Measurements from ENCODE around the gene JDP2. TPM values are rescaled to one million over a fixed set of nuclear protein-coding genes. Genes with fewer than 3 reads are reported as not detected.

JDP2 gene
- polyA plus RNA-seq, 1 of the 3 experiments (the other 2 are of a cell fraction): 22.3 TPM

DNA sequence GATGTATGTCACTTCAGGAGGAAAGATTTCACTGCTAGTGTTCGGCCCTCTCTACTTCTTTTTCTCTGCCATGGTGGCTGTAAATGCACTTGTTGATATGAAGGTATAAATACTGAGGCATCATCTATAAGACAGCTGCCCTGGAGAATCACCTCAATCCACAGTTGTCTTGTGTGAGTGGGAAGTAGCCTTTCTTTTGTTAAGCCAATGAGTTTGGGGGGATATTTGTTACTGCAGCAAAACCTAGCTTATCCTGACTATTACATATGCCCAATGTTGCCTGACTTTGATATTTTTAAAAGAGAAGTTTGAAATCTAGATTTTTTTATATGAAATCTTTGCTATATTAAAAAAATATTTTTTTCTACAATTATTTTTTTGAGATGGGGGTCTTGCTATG lies 3.3 kb upstream of the JDP2 start:
- Histone ChIP-seq H3F3A (replicated peaks; ENCODE audit: insufficient read depth) (no peaks in the 10 kb centered on the region), H3K27ac (ENCODE audit: low read depth in 2 of 2, low read length in 1 of 2) (no peak overlapping the region), H3K9me3 (no peaks in the 10 kb centered on the region), H3K36me3 (replicated peaks in 1 of 2; ENCODE audit: control insufficient read depth in 1 of 2, insufficient read depth in 2 of 2, low read length in 1 of 2) (no peaks in the 10 kb centered on the region), H3K79me2 (ENCODE audit: insufficient read depth) (peaks cover 12% of the 10 kb centered on the region), H4K20me1 (ENCODE audit: insufficient read depth) (peaks cover 9% of the 10 kb centered on the region), H3K9me2 (no peaks in the 10 kb centered on the region), H2AFZ (ENCODE audit: low read depth) (no peak overlapping the region), H3K4me3 (ENCODE audit: low read depth in 2 of 2, low read length in 1 of 2) (no peak overlapping the region), H3K4me2 (no peak overlapping the region), H3K27me3 (ENCODE audit: insufficient read depth) (no peaks in the 10 kb centered on the region), H3K4me1 (ENCODE audit: control insufficient read depth in 1 of 2, insufficient read depth in 2 of 2, low read depth in 1 of 2, low read length in 1 of 2) (peaks cover 5 to 15% of the 10 kb centered on the region in 2 experiments; a peak in 1 of 4 replicates), H3K9ac (no peak overlapping the region)
- ChIA-PET POLR2A (no interaction called here), CTCF (interaction anchor here (1.1 to 3.3 kb wide), 3 partner anchors 9 to 64 kb away, joined by 3 to 10 read pairs (median 3); no protein-coding TSS in a partner anchor)
- DNase-seq: no peak
- no peak for TF ChIP-seq GATA2 (CRISPR knock-in tag; IDR thresholded peaks at IDR 0.05)
- 100% methylated on average over 1 of the region's 1 CpG for WGBS (ENCODE audit: low lambda C conversion rate)

DNA sequence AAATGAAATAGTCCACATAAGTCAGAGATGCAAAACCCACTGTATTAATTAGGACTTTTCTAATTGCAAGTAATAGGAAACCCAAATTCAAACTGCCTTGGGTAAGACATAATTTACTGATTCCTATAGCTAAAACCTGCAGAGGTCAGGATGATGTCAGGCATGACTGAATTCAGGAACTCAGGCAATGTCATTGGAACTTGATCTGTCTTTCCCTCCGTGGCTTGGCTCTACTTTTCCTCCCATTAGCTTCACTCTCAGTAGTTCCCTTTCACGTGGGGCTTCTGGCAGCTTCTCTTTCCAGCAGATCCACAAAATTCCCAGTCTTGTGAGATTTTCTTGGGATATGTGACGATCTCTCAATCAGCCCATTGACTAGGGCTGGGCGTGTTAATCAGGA lies 2.4 kb upstream of the JDP2 start:
- H3K4me2 ChIP-seq: no peak overlapping the region
- H3K9ac ChIP-seq: no peak overlapping the region
- H3K27me3 ChIP-seq (ENCODE audit: insufficient read depth): no peaks in the 10 kb centered on the region
- no peaks in the 10 kb centered on the region for H3F3A ChIP-seq (replicated peaks; ENCODE audit: insufficient read depth)
- ChIA-PET CTCF (interaction anchor here (1.3 to 3.3 kb wide), 3 partner anchors 63 to 121 kb away, joined by 6 to 11 read pairs (median 10); no protein-coding TSS in a partner anchor), POLR2A (no interaction called here)
- no peak overlapping the region for H2AFZ ChIP-seq (ENCODE audit: low read depth)
- 87% methylated on average over 4 of the region's 4 CpGs for WGBS (ENCODE audit: low lambda C conversion rate)
- H3K27ac ChIP-seq (ENCODE audit: low read depth in 2 of 2, low read length in 1 of 2): no peak overlapping the region
- no peak for TF ChIP-seq MXI1 (IDR thresholded peaks at IDR 0.05; ENCODE audit: low read depth, low read length)
- TF ChIP-seq SMC3 (IDR thresholded peaks at IDR 0.05; ENCODE audit: low read depth, low read length): no peak
- no peak for TF ChIP-seq NFIC (IDR thresholded peaks at IDR 0.05; ENCODE audit: borderline replicate concordance)
- TF ChIP-seq TEAD4 (IDR thresholded peaks at IDR 0.05; ENCODE audit: borderline replicate concordance, insufficient read depth): no peak
- TF ChIP-seq, protein P1, sequence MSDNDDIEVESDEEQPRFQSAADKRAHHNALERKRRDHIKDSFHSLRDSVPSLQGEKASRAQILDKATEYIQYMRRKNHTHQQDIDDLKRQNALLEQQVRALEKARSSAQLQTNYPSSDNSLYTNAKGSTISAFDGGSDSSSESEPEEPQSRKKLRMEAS (IDR thresholded peaks at IDR 0.05; ENCODE audit: low read depth): no peak
- no peak for TF ChIP-seq TCF12 (IDR thresholded peaks at IDR 0.05)
- TF ChIP-seq, protein P2, sequence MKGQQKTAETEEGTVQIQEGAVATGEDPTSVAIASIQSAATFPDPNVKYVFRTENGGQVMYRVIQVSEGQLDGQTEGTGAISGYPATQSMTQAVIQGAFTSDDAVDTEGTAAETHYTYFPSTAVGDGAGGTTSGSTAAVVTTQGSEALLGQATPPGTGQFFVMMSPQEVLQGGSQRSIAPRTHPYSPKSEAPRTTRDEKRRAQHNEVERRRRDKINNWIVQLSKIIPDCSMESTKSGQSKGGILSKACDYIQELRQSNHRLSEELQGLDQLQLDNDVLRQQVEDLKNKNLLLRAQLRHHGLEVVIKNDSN (IDR thresholded peaks at IDR 0.05; ENCODE audit: borderline replicate concordance, low read depth): no peak
- no peak for TF ChIP-seq NRF1 (IDR thresholded peaks at IDR 0.05; ENCODE audit: low read depth, low read length)
- TF ChIP-seq, protein P3, sequence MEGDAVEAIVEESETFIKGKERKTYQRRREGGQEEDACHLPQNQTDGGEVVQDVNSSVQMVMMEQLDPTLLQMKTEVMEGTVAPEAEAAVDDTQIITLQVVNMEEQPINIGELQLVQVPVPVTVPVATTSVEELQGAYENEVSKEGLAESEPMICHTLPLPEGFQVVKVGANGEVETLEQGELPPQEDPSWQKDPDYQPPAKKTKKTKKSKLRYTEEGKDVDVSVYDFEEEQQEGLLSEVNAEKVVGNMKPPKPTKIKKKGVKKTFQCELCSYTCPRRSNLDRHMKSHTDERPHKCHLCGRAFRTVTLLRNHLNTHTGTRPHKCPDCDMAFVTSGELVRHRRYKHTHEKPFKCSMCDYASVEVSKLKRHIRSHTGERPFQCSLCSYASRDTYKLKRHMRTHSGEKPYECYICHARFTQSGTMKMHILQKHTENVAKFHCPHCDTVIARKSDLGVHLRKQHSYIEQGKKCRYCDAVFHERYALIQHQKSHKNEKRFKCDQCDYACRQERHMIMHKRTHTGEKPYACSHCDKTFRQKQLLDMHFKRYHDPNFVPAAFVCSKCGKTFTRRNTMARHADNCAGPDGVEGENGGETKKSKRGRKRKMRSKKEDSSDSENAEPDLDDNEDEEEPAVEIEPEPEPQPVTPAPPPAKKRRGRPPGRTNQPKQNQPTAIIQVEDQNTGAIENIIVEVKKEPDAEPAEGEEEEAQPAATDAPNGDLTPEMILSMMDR (IDR thresholded peaks at IDR 0.05): no peak
- TF ChIP-seq, protein P4, sequence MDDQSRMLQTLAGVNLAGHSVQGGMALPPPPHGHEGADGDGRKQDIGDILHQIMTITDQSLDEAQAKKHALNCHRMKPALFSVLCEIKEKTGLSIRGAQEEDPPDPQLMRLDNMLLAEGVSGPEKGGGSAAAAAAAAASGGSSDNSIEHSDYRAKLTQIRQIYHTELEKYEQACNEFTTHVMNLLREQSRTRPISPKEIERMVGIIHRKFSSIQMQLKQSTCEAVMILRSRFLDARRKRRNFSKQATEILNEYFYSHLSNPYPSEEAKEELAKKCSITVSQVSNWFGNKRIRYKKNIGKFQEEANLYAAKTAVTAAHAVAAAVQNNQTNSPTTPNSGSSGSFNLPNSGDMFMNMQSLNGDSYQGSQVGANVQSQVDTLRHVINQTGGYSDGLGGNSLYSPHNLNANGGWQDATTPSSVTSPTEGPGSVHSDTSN (IDR thresholded peaks at IDR 0.05): no peak
- no peak for TF ChIP-seq RXRA (IDR thresholded peaks at IDR 0.05; ENCODE audit: borderline replicate concordance, low read depth)
- no peak for TF ChIP-seq RFX5 (IDR thresholded peaks at IDR 0.05; ENCODE audit: low read length)
- no peak for TF ChIP-seq RAD21 (IDR thresholded peaks at IDR 0.05; ENCODE audit: low read length)
- no peak for TF ChIP-seq GABPA (IDR thresholded peaks at IDR 0.05; ENCODE audit: low read depth)
- no peak for TF ChIP-seq FOXM1 (IDR thresholded peaks at IDR 0.05; ENCODE audit: low read depth)
- no peak for TF ChIP-seq TAF1 (IDR thresholded peaks at IDR 0.05; ENCODE audit: borderline replicate concordance, low read depth, low read length)
- TF ChIP-seq JUND (IDR thresholded peaks at IDR 0.05): no peak
- TF ChIP-seq GATA2 (CRISPR knock-in tag; IDR thresholded peaks at IDR 0.05): no peak
- no peak for TF ChIP-seq POLR2AphosphoS5 (IDR thresholded peaks at IDR 0.05; ENCODE audit: low read depth, low read length)
- no peak for TF ChIP-seq SIN3A (IDR thresholded peaks at IDR 0.05; ENCODE audit: borderline replicate concordance, low read depth, low read length)
- H3K9me2 ChIP-seq: no peaks in the 10 kb centered on the region
- peaks cover 18% of the 10 kb centered on the region for H4K20me1 ChIP-seq (ENCODE audit: insufficient read depth)
- peaks cover 21% of the 10 kb centered on the region for H3K79me2 ChIP-seq (ENCODE audit: insufficient read depth)
- H3K36me3 ChIP-seq (replicated peaks in 1 of 2; ENCODE audit: control insufficient read depth in 1 of 2, insufficient read depth in 2 of 2, low read length in 1 of 2): no peaks in the 10 kb centered on the region
- H3K4me1 ChIP-seq (ENCODE audit: control insufficient read depth in 1 of 2, insufficient read depth in 2 of 2, low read depth in 1 of 2, low read length in 1 of 2): peaks cover 7 to 23% of the 10 kb centered on the region in 2 experiments; a peak in 2 of 4 replicates
- H3K9me3 ChIP-seq: no peaks in the 10 kb centered on the region
- no peak for DNase-seq
- H3K4me3 ChIP-seq (ENCODE audit: low read depth in 2 of 2, low read length in 1 of 2): no peak overlapping the region

Measured in SK-N-SH (cell line).